Breast epithelium (tissue), 4 donors: ENCODE results near the gene RHOH. TPM values are rescaled to one million over a fixed set of nuclear protein-coding genes. Genes with fewer than 3 reads are reported as not detected.
"Not testable (repeated sequence)": the region's sequence is repeated elsewhere in the genome, so short reads cannot be mapped to it uniquely, and the experiment has no call there.

Source experiments
- DNase-seq, 2 donors: peaks; one replicate each; pipeline ENCODE4 v3.0.0-alpha.2; 2019; ENCODE audit warnings: low spot score in 2 of 2
- H3K27ac ChIP-seq, 2 donors: fragments of 200-600 bp; sonication (generic) in 1 of 2; one replicate each; pipeline ENCODE4 v1.5.1; 2016 to 2019; ENCODE audit warnings: mild to moderate bottlenecking in 1 of 2
- H3K27me3 ChIP-seq, 2 donors: fragments of 200-600 bp; sonication (generic) in 1 of 2; one replicate each; pipeline versions ENCODE4 v1.5.1 to v1.6.0; 2017 to 2019; ENCODE audit warnings: control low read depth in 1 of 2, mild to moderate bottlenecking in 1 of 2
- H3K36me3 ChIP-seq: fragments of 200-600 bp; one replicate; pipeline ENCODE4 v1.5.1; 2019
- H3K4me1 ChIP-seq, 2 donors: fragments of 200-600 bp; sonication (generic); one replicate each; pipeline ENCODE4 v1.5.1; 2016 to 2019; ENCODE audit warnings: control low read depth in 1 of 2
- H3K4me3 ChIP-seq, 3 donors: fragments of 200-600 bp; sonication (generic); 1 replicate in 2 of 3; 2 replicates in 1 of 3; pipeline ENCODE4 v1.5.1; 2016 to 2019; ENCODE audit warnings: mild to moderate bottlenecking in 3 of 3, moderate library complexity in 2 of 3
- H3K9me3 ChIP-seq, 2 donors: fragments of 200-600 bp; sonication (generic) in 1 of 2; one replicate each; pipeline ENCODE4 v1.5.1; 2016 to 2019; ENCODE audit warnings: control low read depth in 1 of 2
- POLR2A ChIP-seq: fragments of 450-650 bp; IDR thresholded peaks from one replicate; pipeline ENCODE4 v1.6.1; 2016; ENCODE audit warnings: antibody characterized with exemption, mild to moderate bottlenecking, moderate library complexity
- POLR2AphosphoS5 ChIP-seq, 3 donors: sonication (generic); formaldehyde crosslinking; IDR thresholded peaks; one replicate each; pipeline ENCODE4 v1.6.1; 2017; ENCODE audit warnings: antibody characterized with exemption in 3 of 3
- intact Hi-C: fragments of 100-400 bp; cut with DNase I; formaldehyde crosslinking; loops from one replicate; pipeline ENCODE4 v1.15.1; 2023; ENCODE audit warnings: low total_unique reads
- total RNA-seq, 3 donors: library from RNA; depleted of rRNA; stranded (reverse); fragments of >200 nt; gene quantifications; one replicate each; pipeline ENCODE4 v1.1.0, GENCODE V29; 2016
- TF ChIP-seq, protein P1 (sequence below), 3 donors: fragments of 450-650 bp; IDR thresholded peaks; one replicate each; pipeline ENCODE4 v1.5.1; 2016 to 2017; ENCODE audit warnings: antibody characterized with exemption in 3 of 3, mild to moderate bottlenecking in 3 of 3, moderate library complexity in 3 of 3

RHOH gene
- total RNA-seq, 3 donors from 2014 or later = 5.0 to 16.4 (median 9.7) TPM

DNA sequence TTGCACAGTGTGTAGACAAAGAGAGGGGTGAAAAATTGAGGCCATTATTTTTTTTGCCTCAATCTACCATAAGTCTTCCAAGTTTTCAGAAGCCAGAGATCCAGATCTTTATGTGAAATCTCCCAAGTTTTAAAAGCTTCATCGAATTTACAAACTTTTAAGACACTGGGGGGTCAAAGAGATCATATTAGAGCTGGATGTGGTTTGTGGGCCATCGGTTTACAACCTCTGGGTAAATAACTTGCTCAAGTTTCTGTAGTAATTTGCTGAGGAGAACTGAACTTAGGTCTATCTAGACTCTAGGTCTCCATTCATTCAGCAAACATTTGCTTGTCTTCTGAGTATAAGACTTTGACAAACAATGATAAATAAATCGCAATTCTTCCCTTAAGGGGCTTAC lies 84.3 kb downstream of the RHOH start:
- intact Hi-C loops = no loop called here
- no peak overlapping the region for H3K4me3 ChIP-seq
- H3K36me3 ChIP-seq = no peaks in the 10 kb centered on the region
- TF ChIP-seq POLR2AphosphoS5 (IDR thresholded peaks at IDR 0.05) (no peak), POLR2A (no peak)
- TF ChIP-seq, protein P1, sequence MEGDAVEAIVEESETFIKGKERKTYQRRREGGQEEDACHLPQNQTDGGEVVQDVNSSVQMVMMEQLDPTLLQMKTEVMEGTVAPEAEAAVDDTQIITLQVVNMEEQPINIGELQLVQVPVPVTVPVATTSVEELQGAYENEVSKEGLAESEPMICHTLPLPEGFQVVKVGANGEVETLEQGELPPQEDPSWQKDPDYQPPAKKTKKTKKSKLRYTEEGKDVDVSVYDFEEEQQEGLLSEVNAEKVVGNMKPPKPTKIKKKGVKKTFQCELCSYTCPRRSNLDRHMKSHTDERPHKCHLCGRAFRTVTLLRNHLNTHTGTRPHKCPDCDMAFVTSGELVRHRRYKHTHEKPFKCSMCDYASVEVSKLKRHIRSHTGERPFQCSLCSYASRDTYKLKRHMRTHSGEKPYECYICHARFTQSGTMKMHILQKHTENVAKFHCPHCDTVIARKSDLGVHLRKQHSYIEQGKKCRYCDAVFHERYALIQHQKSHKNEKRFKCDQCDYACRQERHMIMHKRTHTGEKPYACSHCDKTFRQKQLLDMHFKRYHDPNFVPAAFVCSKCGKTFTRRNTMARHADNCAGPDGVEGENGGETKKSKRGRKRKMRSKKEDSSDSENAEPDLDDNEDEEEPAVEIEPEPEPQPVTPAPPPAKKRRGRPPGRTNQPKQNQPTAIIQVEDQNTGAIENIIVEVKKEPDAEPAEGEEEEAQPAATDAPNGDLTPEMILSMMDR (IDR thresholded peaks at IDR 0.05) = no peak
- H3K4me1 ChIP-seq = no peaks in the 10 kb centered on the region
- H3K27ac ChIP-seq = no peak overlapping the region
- no peak for DNase-seq
- H3K9me3 ChIP-seq = no peaks in the 10 kb centered on the region
- no peaks in the 10 kb centered on the region for H3K27me3 ChIP-seq

DNA sequence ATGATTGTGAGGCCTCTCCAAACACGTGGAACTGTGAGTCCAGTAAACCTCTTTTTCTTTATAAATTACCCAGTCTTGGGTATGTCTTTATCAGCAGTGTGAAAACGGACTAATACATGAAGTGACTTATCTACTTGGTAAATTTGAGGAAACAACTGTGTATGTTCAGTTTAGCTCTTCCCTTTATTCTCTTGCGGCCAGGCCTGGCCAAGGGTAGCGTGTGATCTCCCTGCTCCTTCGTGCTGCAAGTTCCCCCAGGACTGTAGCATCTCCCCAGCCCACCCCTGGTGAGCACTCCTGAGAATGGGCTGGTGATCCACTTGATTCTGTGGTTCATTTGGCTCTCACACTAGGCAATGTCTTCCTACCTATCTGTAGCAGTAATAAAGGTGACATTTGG lies 85.1 kb downstream of the RHOH start:
- Histone ChIP-seq H3K27me3 (no peaks in the 10 kb centered on the region), H3K4me1 (no peaks in the 10 kb centered on the region), H3K9me3 (no peaks in the 10 kb centered on the region), H3K36me3 (no peaks in the 10 kb centered on the region), H3K27ac (no peak overlapping the region), H3K4me3 (no peak overlapping the region)
- intact Hi-C loops = no loop called here
- TF ChIP-seq POLR2A = no peak
- TF ChIP-seq, protein P1 (IDR thresholded peaks at IDR 0.05) = no peak
- no peak for TF ChIP-seq POLR2AphosphoS5 (IDR thresholded peaks at IDR 0.05)
- DNase-seq = no peak

DNA sequence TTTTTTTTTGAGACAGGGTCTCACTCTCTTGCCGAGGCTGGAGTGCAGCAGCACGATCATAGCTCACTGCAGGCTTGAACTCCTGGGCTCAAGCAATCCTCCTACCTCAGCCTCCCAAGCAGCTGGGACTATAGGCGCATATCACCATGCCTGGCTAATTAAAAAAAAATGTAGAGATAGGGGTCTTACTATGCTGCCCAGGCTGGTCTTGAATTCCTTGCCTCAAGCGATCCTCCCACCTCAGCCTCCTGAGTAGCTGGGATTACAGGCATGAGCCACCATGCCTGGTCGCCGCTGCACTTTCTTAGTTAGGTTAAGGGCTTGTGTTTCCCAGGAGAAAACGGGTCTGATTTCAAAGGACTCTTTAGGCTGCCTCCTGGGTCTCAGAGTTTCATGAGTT lies 86.0 kb downstream of the RHOH start:
- H3K36me3 ChIP-seq, H3K4me3 ChIP-seq, intact Hi-C loops, H3K9me3 ChIP-seq, H3K27ac ChIP-seq, DNase-seq, H3K27me3 ChIP-seq, H3K4me1 ChIP-seq: not testable (repeated sequence)

DNA sequence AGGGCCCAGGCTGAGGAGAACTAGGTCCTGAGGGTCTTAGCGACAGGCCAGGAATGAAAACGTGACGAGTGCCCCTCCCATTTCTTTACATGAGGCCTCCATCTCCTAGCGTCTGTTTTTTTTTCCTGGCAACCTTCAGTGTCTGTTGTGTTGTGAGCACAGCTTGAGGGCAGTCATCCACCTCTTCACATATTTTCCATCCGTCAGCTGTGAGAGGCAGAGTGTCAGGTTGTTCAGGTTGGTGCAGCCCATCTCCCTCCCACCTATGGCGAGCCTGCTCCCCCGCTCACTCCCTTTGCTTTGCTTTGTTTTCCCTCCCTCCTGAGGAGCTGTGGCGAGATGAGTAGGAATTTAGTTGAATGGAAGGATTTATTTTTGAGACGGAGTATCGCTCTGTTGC lies 86.6 kb downstream of the RHOH start:
- Histone ChIP-seq H3K36me3 (no peaks in the 10 kb centered on the region), H3K27ac (no peak overlapping the region), H3K9me3 (no peaks in the 10 kb centered on the region), H3K27me3 (no peaks in the 10 kb centered on the region), H3K4me1 (no peaks in the 10 kb centered on the region), H3K4me3 (no peak overlapping the region)
- no peak for DNase-seq
- intact Hi-C loops = no loop called here
- no peak for TF ChIP-seq POLR2A
- TF ChIP-seq, protein P1 (IDR thresholded peaks at IDR 0.05) = no peak
- TF ChIP-seq POLR2AphosphoS5 (IDR thresholded peaks at IDR 0.05) = no peak

DNA sequence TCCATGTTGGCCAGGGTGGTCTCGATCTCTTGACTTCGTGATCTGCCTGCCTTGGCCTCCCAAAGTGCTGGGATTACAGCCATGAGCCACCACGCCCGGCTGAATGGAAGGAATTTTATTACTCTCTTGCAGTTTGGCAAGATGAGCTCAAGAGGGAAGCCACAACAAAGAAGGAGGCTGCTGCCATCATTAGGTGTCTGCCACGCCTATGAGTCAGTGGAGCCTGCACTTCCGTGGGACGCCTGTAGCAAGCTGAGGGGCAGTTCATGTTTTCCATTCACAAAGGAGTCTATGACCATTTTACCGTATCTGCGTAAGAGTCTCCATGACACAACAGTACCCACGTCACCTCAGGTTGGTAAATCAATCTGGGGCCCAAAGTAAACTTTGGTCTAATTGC lies 87.1 kb downstream of the RHOH start:
- no peaks in the 10 kb centered on the region for H3K36me3 ChIP-seq
- H3K9me3 ChIP-seq = no peaks in the 10 kb centered on the region
- no peaks in the 10 kb centered on the region for H3K4me1 ChIP-seq
- H3K27me3 ChIP-seq = no peaks in the 10 kb centered on the region
- H3K4me3 ChIP-seq = no peak overlapping the region
- no peak overlapping the region for H3K27ac ChIP-seq
- no peak for DNase-seq
- intact Hi-C loops = no loop called here
- no peak for TF ChIP-seq POLR2AphosphoS5 (IDR thresholded peaks at IDR 0.05)
- TF ChIP-seq, protein P1 (IDR thresholded peaks at IDR 0.05) = no peak
- TF ChIP-seq POLR2A = no peak

DNA sequence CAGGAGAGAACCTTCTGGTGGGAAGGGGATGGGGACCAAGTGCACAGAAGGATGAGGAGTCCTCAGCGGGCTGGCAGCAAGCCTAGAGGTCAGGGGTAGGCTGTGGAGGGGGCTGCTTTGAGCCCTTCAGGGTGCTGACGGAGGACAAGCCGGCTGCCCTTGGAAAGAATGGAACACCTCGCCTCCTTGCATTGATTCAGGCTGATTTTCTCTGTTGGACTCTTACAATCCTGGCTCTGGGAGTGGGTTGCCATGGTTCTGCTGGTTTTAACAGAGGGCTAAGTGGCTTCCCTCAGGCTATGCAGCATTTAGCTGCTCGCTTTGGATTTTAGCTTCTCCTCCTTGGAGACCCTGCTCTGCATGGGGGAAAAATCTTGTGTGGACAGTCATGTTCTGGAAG lies 88.9 kb downstream of the RHOH start:
- no peaks in the 10 kb centered on the region for H3K9me3 ChIP-seq
- H3K4me3 ChIP-seq = no peak overlapping the region
- no peaks in the 10 kb centered on the region for H3K27me3 ChIP-seq
- H3K36me3 ChIP-seq = no peaks in the 10 kb centered on the region
- no peak for DNase-seq
- intact Hi-C loops = no loop called here
- no peak overlapping the region for H3K27ac ChIP-seq
- TF ChIP-seq POLR2A = no peak
- TF ChIP-seq, protein P1 (IDR thresholded peaks at IDR 0.05) = no peak
- no peak for TF ChIP-seq POLR2AphosphoS5 (IDR thresholded peaks at IDR 0.05)
- H3K4me1 ChIP-seq = no peaks in the 10 kb centered on the region
